WTC11 (cell line): ENCODE results near the gene PAX9. TPM values are rescaled to one million over a fixed set of nuclear protein-coding genes. Genes with fewer than 3 reads are reported as not detected.

ENCODE experiments used
- ATAC-seq: fragments of 200-7000 bp; cut with Tn5 transposase; 2 replicates; pipeline ENCODE4 v1.10.0; 2021; ENCODE audit warnings: mild to moderate bottlenecking, moderate library complexity
- CTCF ChIA-PET: fragments of 300-600 bp; sonication (Branson Sonifier 250); formaldehyde crosslinking; loops from one replicate; lab custom pipeline; 2021; ENCODE audit warnings: antibody characterized with exemption; lab: Charles Lee
- POLR2A ChIA-PET: fragments of 350-600 bp; sonication (Branson Sonifier 250); formaldehyde crosslinking; loops from one replicate; lab custom pipeline; 2021; ENCODE audit warnings: antibody characterized with exemption; lab: Charles Lee
- DNase-seq: peaks from one replicate; pipeline ENCODE4 v3.0.0; 2021; ENCODE audit warnings: low spot score
- H3K27ac Mint-ChIP-seq: 2 replicates; pipeline ENCODE4 v1.8.0; 2021; ENCODE audit warnings: mixed read lengths
- H3K27me3 Mint-ChIP-seq: 2 replicates; pipeline ENCODE4 v1.8.0; 2021; ENCODE audit warnings: low read depth, mild to moderate bottlenecking, moderate library complexity, mixed read lengths
- H3K36me3 Mint-ChIP-seq: 2 replicates; pipeline ENCODE4 v1.8.0; 2021; ENCODE audit warnings: mixed read lengths
- H3K4me1 Mint-ChIP-seq: 2 replicates; pipeline ENCODE4 v1.8.0; 2022; ENCODE audit warnings: mixed read lengths
- H3K4me3 Mint-ChIP-seq: 2 replicates; pipeline ENCODE4 v1.8.0; 2021; ENCODE audit warnings: mild to moderate bottlenecking, moderate library complexity, mixed read lengths
- H3K9me3 Mint-ChIP-seq: 2 replicates; pipeline ENCODE4 v1.8.0; 2021; ENCODE audit warnings: mixed read lengths
- ATF1 ChIP-seq: sonication (generic); formaldehyde crosslinking; IDR thresholded peaks from 2 replicates; pipeline ENCODE4 v1.8.1; 2023; ENCODE audit warnings: mild to moderate bottlenecking, moderate library complexity, missing genetic modification reagents
- ATF6 ChIP-seq: sonication (generic); formaldehyde crosslinking; IDR thresholded peaks from 2 replicates; pipeline ENCODE4 v1.8.1; 2023; ENCODE audit warnings: mild to moderate bottlenecking, missing genetic modification reagents
- E2F1 ChIP-seq: sonication (generic); formaldehyde crosslinking; IDR thresholded peaks from 2 replicates; pipeline ENCODE4 v1.8.0; 2022; ENCODE audit warnings: mild to moderate bottlenecking, missing genetic modification reagents
- EMX1 ChIP-seq: fragments of 250-450 bp; sonication (Bioruptor Pico); IDR thresholded peaks from 2 replicates; pipeline ENCODE4 v1.8.0; 2021; ENCODE audit warnings: mild to moderate bottlenecking
- ETV6 ChIP-seq: sonication (generic); formaldehyde crosslinking; IDR thresholded peaks from 2 replicates; pipeline ENCODE4 v1.8.1; 2022; ENCODE audit warnings: mild to moderate bottlenecking, missing genetic modification reagents
- FOXP4 ChIP-seq: sonication (generic); formaldehyde crosslinking; IDR thresholded peaks from 2 replicates; pipeline ENCODE4 v1.8.0; 2022; ENCODE audit warnings: mild to moderate bottlenecking, missing genetic modification reagents
- GRHL2 ChIP-seq: fragments of 250-450 bp; sonication (Bioruptor Pico); IDR thresholded peaks from 2 replicates; pipeline ENCODE4 v1.8.0; 2022; ENCODE audit warnings: mild to moderate bottlenecking, moderate library complexity; ENCODE audit not compliant: insufficient replicate concordance, severe bottlenecking
- IRF1 ChIP-seq: sonication (generic); formaldehyde crosslinking; IDR thresholded peaks from 2 replicates; pipeline ENCODE4 v1.8.0; 2023; ENCODE audit warnings: missing genetic modification reagents
- MAX ChIP-seq: sonication (generic); formaldehyde crosslinking; IDR thresholded peaks from 2 replicates; pipeline ENCODE4 v1.8.0; 2022; ENCODE audit warnings: mild to moderate bottlenecking, missing genetic modification reagents
- NR3C1 ChIP-seq: sonication (generic); formaldehyde crosslinking; conservative IDR thresholded peaks from 2 replicates; pipeline ENCODE4 v1.8.1; 2023; ENCODE audit warnings: low read depth, mild to moderate bottlenecking, missing genetic modification reagents
- PRDM15 ChIP-seq: sonication (generic); formaldehyde crosslinking; IDR thresholded peaks from 2 replicates; pipeline ENCODE4 v1.8.0; 2022; ENCODE audit warnings: missing genetic modification reagents
- RORB ChIP-seq: fragments of 250-450 bp; sonication (Bioruptor Pico); IDR thresholded peaks from 2 replicates; pipeline ENCODE4 v1.9.0; 2021; ENCODE audit warnings: mild to moderate bottlenecking
- TEAD1 ChIP-seq: sonication (generic); formaldehyde crosslinking; IDR thresholded peaks from 2 replicates; pipeline ENCODE4 v1.8.0; 2022; ENCODE audit warnings: mild to moderate bottlenecking, missing genetic modification reagents
- ZNF138 ChIP-seq: sonication (generic); formaldehyde crosslinking; conservative IDR thresholded peaks from 2 replicates; pipeline ENCODE4 v1.8.1; 2022; ENCODE audit warnings: mild to moderate bottlenecking, moderate library complexity, missing genetic modification reagents
- ZNF423 ChIP-seq: fragments of 250-450 bp; sonication (Bioruptor Pico); IDR thresholded peaks from 2 replicates; pipeline ENCODE4 v2.1.2; 2022; ENCODE audit warnings: mild to moderate bottlenecking, moderate library complexity
- ZNF512 ChIP-seq: sonication (generic); formaldehyde crosslinking; IDR thresholded peaks from 2 replicates; pipeline ENCODE4 v1.8.1; 2022; ENCODE audit warnings: missing genetic modification reagents, borderline replicate concordance
- ZNF532 ChIP-seq: fragments of 250-450 bp; sonication (Bioruptor Pico); IDR thresholded peaks from 2 replicates; pipeline ENCODE4 v1.9.0; 2021; ENCODE audit warnings: mild to moderate bottlenecking, borderline replicate concordance
- ZSCAN18 ChIP-seq: fragments of 250-450 bp; sonication (Bioruptor Pico); IDR thresholded peaks from 2 replicates; pipeline ENCODE4 v2.1.2; 2022; ENCODE audit warnings: mild to moderate bottlenecking, moderate library complexity
- total RNA-seq: library from RNA; stranded (reverse); gene quantifications from 3 replicates; pipeline ENCODE4 v1.2.3, GENCODE V29; 2021

Gene PAX9
- total RNA-seq, 1 experiment from 2014 or later = not detected

- TF ChIP-seq ZNF532 (CRISPR knock-in tag) = no peak
- TF ChIP-seq GRHL2 = no peak
- TF ChIP-seq ZNF512 = no peak
- TF ChIP-seq ETV6 (CRISPR knock-in tag) = no peak
- TF ChIP-seq RORB (CRISPR knock-in tag) = no peak
- TF ChIP-seq FOXP4 (CRISPR knock-in tag) = no peak
- TF ChIP-seq ATF6 (CRISPR knock-in tag) = no peak
- no peak for TF ChIP-seq EMX1 (CRISPR knock-in tag)
- no peak for TF ChIP-seq MAX (CRISPR knock-in tag)
- no peak for TF ChIP-seq ZNF138
- TF ChIP-seq ATF1 (CRISPR knock-in tag) = no peak
Measured at GRCh38 chr14:36627981-36628380, 33.7 kb upstream of the PAX9 start (continued).

- CTCF ChIA-PET = interaction anchor here (1.6 kb wide), 1 partner anchor 15 kb away, joined by 5 read pairs; no protein-coding TSS in a partner anchor
- POLR2A ChIA-PET = no interaction called here
- H3K27me3 Mint-ChIP-seq = peaks cover 39% of the 10 kb centered on the region
- H3K4me3 Mint-ChIP-seq = no peak overlapping the region
- no peaks in the 10 kb centered on the region for H3K4me1 Mint-ChIP-seq
- no peaks in the 10 kb centered on the region for H3K36me3 Mint-ChIP-seq
- no peak overlapping the region for H3K27ac Mint-ChIP-seq
- peaks cover 6% of the 10 kb centered on the region for H3K9me3 Mint-ChIP-seq
- no peak for DNase-seq
- no peak for ATAC-seq
- no peak for TF ChIP-seq GRHL2
- no peak for TF ChIP-seq ZNF423 (CRISPR knock-in tag)
- no peak for TF ChIP-seq IRF1 (CRISPR knock-in tag)
- no peak for TF ChIP-seq NR3C1 (CRISPR knock-in tag)
- TF ChIP-seq ZNF138 = no peak
- no peak for TF ChIP-seq E2F1 (CRISPR knock-in tag)
- TF ChIP-seq RORB (CRISPR knock-in tag) = no peak
- TF ChIP-seq PRDM15 = no peak
- TF ChIP-seq ZSCAN18 = no peak
- TF ChIP-seq TEAD1 (CRISPR knock-in tag) = no peak
Measured at GRCh38 chr14:36633580-36633979, 28.1 kb upstream of the PAX9 start.
